Dermis blood vessel endothelial cell (primary cell): ENCODE data around the gene FOXF2. TPM values are rescaled to one million over a fixed set of nuclear protein-coding genes. Genes with fewer than 3 reads are reported as not detected.
A peak's percentile ranks its signal among the peaks of the same experiment; 100 is the strongest.

Source experiments
- DNase-seq: peaks from one replicate; pipeline ENCODE4 v3.0.0; 2010
- total RNA-seq: library from RNA; depleted of rRNA; stranded (reverse); fragments of >200 nt; gene quantifications from 2 replicates; pipeline ENCODE4 v1.2.3, GENCODE V29; 2014

FOXF2 gene
- total RNA-seq, 1 donor from 2014 or later = not detected

DNA sequence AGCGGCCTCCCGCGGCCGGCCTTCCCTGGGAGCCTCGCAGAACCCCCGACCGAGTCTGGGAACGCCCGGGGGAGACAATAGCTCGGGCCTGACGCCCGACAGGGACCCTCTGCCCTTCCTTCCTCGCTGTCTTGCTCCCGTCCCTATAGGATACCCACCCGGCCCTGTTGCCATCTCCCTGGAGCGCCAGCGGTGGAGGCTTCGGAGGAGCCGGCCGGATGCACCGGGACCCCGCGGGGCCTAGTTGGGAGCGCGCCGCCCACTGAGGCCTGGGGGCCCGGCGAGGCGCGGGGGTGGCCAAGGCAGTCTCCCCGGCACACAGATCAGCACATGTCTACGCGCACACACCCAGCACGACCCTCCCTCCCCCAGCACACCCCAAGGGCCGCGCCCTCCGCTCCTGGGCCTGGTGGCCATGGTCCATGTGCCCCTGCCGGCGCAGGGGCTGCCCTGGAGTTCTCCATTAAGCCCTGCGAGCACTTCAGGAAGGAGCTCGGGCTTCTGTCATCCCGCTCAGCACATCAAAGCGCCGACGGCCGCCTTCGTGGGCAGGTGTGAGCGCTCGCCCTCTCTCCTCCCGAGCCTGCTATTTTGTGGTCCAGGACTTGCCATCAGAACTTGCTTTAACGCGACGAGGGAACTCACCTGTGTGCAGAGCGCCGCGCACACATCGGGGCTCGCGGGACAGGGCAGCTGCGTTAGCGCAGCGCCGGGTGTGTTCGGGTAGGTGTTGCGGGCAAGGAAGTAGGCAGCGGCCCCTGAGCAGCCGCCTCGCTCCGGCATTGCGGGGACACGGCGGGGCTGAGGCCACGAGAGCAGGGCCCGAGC lies 3.7 kb downstream of the FOXF2 start:
- no peak for DNase-seq

DNA sequence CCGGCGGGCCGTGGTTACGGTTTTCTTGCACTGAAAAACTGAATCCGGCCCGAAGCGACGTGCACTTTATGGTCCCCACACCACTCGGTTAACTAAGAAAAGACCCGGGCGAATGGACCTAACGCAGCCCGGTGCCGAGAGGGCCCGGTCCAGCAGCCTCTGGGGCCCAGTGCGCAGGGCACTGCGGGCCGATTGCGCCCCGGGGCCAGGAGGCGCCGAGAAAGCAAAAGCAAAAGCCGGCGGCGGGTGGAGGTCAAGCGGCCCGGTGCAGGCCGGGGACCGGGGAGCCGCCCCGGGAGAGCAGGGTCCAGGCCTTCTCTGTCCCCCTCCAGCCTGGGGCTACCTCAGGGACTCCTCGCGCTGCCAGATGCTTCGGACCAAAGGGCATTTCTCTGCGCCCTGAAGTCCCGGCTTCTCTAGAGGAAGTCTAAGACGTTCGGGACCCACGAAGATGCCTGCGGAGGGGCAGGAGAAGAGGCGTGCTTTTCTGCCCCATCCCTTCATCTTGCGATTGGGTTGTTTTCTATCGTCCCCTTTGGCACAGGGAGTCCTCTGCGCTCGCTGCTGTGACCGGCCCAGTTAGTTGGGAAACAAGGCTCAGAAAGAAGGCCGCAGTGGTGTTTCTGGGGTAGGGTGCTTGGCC lies 4.4 kb downstream of the FOXF2 start:
- no peak for DNase-seq

DNA sequence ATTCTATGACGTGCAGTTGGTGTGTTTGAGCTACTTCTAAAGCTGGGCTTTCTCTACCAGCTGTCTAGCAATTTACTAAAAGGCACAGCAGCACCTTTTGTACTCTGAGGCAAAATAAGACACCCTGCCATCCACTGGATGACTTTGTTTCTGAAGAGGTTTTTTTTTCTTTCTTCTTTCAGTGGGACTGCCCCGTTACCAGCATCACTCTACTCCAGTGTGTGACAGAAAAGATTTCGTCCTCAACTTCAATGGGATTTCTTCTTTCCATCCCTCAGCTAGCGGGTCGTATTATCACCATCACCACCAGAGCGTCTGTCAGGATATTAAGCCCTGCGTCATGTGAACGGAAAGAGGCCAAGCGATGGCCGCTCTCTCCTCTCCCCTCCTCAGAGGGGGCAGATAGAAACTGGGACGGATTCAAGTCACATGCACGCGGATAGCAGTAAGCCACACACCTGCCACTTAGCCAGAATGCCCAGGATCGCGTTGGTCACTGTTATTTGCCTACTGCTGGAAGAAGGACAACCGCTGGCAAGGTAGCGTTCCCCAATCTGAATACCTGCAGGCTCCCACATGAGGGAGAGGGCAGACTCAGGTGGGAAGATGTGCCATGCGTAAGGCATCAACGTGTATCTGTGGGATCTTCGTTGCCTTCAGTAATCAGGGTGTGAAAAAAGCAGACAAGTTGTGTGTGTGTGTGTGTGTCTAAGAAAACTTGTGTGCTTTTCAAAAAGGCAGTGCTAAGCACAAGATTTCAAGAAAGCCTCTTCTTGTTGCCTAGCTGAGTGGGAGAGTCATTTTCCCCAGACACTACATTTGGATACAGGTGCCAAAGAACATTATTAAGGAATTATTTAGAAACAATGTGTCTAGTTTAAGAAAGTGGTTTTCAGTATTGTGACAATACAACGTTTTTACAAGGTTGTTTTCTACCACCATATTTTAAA lies 5.4 kb downstream of the FOXF2 start:
- no peak for DNase-seq

DNA sequence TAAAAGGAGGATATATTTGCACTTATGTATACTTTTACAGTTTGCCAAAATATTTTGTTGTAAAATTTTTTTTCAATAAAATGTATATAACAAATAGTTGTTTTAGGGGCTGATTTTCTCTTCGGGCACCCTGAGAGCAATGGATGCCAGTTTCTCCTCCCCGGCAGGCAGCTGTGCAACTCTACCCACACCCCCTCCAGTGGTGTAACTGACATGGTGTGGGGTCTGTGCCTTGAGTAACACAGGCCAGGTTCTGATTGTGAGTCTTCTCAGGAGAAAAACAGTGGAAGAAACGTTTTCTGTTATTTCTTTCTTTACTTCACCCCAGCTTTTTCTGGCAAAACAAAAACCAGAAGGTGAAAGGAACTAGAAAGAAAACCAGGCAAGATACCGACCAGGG lies 6.1 kb downstream of the FOXF2 start:
- no peak for DNase-seq

DNA sequence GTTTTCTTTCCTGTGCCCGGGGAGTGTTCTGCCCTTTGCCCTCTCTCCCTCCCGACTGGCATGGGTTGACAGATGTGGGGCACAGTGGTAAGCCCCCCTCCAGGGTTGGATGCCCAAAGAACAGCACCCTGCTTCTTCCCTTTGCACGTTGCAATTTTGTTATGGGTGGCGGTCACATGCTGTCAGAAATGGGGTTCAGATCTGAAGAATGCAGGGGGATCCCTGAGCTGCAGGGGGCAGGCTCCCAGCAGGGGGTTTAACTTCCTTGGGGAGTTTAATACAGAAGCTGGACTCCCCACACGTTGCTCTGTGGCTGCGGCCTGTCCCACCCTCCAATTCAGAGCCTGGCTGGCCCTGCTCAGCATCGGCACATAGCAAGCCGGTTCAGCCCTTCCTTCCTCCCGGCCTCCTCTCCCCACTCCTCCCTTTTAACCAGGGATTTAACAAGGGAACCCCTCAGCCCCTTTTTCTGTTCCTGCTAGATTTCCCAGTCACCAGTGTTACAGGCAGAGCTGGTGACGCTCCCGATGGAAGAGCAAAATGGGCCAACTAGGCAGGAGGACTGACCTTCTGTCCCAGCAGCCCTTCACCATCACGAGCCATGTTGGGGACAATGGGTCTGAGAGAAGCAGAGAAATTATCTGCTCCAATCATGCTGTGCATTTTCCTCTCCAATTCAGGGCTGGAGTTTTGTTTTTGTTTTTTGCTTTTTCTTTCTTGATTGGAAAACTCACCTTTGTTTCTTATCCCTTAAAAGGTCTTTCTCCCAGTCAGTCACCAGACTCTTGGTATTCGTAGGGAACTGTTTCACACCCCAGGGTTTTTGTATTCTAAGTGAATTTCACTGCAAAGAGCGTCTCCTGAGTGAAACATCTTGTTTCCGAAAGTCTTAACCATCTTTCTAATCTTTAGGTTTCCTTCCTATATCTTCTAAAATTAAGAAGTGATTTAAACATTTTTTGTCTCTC lies 6.8 kb downstream of the FOXF2 start:
- DNase-seq = no peak

DNA sequence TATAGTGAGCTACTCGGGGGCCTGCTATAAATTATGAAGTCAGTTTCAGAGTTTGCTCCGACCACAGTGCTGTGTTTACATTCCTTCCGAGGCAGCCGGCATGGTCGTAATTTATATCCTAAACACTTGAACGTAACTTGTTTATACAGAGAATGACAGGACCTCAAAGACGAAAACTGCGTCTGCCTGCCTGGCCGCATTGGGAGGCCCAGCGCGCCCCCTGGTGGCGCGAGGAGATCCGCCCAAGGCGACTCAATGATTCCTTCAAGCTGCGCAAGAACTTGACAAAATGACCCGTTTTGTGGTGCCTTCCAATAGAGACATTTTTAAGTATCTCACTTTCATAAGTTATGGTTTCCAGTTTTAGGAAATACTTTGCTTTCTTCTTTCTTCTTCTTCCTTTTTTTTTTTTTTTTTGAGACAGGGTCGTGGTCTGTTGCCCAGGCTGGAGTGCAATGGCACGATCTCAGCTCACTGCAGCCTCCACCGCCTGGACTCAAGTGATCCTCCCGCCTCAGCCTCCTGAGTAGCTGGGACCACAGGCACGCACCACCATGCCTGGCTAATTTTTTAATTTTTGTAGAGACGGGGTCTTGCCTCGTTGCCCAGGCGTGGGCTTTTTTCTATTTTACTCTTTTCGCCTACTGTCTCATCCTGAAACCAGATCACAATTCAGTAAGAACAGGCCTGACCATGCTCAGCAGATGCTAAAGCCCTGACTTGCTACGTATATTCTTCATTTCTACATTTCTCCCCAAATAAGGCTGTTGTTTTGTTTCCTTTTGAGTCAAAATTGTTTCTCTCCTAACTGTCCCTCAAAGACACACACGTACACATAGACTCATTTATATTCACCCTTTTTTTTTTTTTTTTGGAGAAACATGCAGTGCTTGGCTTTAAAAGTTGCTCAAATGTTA lies 7.8 kb downstream of the FOXF2 start:
- peak; percentile 81 for DNase-seq

DNA sequence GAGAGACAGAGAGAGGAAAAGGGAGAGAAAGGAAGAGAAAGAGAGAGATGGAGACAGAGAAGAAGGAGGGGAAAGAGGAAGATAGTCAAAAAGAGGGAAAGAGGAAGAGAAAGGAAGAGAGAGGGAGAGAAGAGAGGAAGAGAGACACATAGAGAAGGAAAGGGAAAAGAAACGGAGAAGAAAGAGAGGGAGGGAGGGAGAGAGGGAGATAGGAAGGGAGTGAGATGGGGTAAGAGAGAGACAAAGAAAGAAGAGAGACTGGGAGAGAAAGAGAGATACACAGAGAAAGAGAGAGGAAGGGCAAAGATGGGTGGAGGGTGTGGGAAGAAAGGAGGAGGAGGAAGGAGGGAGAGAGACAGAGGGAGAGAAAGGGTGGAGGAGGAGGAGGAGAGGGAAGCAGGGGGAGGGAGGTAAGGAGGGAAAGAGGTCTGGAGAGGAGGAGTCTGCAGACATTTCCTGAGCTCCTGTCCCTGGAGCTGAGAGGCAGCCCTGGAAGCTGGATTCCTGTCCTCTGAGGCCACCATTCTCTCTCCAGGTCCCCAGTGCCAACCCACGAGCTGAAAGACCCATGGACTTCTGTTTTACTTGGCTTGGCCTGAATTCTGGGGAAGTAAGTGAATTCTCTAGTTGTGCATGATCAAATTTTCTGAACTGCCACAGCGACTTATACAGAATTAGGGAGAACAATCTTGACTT lies 9.9 kb downstream of the FOXF2 start:
- no peak for DNase-seq

DNA sequence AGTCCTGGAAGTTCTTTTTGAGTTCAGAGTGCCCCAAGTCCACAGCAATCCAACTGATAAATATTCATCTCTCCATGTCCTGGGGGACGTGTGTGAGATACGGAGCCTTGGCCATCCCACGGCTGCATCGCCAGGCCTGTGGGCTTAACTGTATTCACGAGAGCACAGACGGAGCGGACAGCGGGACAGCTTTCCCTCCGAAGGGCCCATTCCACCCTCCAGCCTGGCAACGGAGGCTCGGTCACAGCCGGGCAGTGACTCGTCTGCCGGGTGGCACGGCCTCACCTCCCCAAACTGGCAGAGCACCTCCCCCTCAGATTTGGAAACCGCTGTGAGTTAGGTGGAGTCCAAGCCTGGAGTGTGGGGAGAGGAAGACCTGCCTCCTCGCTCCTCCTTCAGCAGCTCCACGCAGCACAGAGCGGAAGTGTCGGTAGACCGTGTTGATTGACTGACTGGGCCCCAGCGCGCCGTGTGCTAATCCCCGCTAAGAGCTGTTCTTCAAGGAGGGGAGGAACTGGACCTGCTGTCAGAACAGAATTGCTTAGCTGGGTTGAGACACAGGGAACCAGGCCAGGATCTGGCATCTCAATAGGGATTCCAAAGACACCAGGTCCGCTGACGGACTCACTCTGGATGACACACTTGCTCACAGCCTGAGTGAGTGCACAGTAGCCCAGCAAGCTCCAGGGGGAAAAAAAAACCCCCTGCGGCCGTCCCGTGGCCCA lies 10.9 kb downstream of the FOXF2 start:
- DNase-seq = no peak

DNA sequence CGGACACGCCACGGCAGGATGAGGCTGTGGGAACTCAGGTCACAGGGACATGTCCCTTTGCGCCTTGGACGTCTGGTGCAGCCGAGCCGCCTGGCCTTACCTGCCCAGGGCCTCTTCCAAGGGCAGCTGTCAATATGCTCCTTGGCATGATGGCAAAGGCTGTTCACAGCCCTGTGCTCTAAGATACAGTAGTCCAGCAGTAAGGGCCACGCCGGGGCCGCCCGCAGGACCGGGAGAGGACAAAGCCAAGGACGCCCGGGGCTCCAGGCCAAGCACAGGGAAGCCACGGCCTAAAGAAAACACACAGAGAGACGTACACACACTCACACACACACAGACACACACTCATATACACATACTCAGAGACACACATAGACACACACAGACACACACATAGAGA lies 13.0 kb downstream of the FOXF2 start:
- no peak for DNase-seq

DNA sequence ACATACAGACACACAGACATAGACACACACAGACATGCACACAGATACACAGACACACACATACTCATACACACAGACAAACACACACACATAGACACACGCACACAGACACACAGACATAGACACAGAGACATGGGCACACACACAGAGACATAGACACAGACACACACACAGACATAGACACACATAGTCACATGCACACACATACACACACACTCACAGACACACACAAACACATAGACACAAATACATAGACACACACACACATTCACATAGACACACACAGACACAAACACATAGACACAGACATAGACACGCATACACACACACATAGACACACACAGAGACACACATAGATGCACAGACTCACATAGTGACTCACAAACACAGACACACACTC lies 13.5 kb downstream of the FOXF2 start:
- DNase-seq = no peak

DNA sequence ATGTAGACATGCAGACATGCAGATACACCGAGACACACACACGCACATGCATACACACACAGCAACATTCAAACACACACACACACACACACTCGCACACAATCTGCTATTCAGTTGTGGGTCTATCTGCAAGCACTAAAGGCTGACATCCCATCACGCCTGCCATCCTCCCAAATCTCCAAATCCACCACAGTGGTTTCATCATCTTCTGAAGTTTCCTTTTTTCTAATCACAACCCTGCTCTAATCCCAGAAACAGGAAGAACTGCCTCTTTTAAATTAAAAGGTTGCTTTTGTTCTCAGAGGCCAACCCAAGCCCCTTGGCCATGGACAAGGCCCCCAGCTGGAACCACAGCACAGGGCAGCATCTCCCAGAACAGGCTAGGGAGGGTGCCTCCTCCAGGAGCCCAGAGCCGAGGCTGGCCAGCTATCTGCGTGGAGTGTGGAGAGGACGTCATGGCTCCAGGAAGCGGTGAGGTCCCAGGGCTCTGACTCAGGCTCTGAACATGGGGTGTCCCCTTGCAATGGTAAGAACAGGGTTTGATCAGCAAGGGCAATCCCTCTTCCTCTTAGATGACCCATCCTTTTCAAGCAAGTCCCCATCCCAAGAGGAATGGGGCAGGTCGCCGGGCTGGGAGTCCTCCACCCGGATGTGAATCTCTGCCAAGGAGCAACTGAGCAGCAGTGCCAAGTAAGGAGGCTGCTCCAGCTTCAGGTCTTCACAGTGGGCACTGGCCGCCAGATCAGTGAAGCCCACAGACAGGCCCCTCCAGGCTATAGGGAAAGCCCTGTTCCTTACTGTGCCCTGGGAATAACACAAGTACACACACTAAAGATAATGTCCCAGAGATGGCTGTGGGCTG lies 14.7 kb downstream of the FOXF2 start:
- DNase-seq = no peak

DNA sequence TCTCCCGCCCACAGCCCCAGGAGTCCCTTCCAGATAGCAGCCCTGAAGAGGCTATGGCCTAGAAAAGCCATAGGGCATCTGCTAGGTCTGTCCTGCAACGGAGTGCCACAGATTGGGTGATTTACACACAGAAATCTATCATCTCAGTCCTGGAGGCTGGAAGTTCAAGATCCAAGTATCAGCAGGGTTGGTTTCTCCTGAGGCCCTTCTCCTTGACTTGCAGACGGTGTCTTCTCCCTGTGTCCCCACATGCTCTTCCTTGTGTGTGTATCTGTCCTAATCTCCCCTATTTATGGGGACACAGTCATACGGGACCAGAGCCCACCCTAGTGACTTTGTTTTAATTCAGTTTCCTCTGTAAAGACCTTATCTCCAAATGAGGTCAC lies 15.3 kb downstream of the FOXF2 start:
- DNase-seq = no peak

DNA sequence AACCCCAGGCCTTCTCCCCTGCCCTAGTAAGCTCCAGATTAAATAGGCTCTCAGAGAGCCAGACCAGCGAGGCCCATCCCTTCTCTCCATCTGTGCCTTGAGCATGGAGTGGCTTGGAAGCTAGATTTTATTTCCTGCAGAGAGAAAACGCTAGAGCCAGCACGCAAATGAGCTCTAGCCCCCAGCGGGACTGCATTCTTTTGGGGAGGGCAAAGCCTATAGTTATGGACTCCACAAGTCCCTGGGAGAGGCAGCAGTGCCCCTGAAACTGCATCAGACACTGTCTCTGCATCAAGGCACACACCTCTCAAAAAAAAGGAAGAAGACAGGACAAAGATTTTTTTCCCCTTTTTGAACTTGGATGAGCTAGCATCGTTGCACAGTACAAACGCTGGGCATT lies 15.8 kb downstream of the FOXF2 start:
- no peak for DNase-seq

DNA sequence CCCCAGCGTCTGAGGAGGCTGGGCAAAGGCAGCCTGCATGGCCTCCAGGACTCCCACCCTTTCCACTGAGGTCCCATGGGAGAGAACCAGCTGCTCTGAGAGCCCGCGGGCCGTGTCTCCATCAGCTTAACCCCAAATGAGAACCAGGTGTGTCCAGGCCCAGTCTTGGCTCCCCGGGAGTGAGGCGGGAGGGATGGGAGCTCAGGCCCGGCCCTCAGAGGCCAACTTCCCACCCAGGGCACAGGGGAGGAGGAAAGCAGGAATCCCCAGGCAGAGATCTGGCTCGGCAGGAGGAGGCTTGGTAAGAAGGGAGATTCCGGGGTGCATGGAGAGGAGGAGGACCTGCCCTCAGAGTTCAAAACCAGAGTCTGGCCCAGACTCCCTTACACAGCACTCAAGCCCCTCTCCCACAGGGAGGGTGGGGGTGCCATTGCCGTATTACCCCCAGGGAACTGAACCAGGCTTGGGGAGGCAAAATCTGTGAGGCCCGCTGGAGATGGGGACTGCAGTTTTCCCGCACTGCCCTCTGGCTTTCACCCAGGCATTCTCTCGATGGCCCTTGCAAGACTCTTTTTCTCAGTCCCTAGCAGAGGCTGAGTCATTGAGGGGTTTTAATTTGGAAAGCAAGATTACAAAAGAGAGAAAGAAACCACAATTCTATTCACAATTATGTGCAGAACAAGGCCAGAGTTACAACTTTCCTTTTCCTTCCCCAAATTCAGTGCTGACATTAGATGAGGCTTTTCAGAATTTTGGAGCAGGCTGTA lies 17.1 kb downstream of the FOXF2 start:
- DNase-seq = no peak

DNA sequence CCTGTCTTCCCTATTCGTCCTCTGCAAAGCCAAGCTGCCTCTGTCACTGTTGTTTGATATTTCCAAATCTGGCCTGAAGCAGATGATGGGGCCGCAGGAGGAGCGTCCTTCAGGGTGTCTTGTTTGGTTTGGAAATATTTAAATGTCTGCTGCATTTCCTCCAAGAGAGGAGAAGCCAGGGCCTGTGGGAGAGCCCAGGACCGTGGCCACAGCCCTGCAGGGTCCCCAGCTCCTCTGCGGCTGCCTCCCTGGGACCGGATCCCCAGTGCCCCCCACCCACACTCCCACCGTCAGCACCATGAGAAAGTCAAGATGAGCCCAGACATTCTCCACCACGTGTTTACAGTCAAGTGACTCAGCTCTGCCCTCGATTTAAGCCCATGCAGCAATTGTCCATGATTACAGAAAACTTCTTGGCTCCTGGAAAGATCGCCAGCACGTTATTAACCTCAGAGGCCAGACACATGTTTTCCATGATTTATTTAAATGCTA lies 18.2 kb downstream of the FOXF2 start:
- DNase-seq = no peak

DNA sequence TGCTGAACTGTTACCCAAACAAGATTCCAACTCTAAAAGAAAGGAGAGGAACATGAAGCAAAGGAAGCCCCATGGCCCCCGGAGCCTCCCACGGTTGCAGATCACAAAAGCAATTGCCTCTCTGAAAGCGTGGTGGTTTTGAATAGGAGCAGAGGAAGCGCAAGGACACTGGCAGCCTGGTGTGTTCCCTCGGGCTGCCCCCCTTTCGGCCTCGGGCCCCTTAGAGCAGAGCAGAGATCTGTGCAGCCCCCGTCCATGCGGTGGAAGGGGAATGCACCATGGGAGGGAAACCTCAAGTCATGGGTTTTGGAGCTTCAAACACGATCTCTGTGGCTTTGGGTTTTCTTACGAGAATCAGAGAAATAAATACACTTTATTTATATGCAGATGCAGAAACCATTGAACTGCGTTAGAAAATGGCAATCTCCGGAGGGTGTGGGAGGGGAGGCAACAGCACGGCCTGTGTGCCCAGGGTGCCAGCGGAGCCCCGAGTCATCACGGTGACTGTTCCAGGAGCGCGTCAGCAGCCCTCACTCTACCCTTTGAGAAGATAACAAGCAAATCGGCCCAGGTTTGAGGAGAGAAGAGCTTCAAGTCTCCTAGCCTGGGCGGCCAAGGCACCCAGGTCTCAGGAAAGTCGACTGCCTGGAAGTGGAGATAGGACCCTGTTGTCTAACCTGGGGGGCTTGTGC lies 20.5 kb downstream of the FOXF2 start:
- no peak for DNase-seq

DNA sequence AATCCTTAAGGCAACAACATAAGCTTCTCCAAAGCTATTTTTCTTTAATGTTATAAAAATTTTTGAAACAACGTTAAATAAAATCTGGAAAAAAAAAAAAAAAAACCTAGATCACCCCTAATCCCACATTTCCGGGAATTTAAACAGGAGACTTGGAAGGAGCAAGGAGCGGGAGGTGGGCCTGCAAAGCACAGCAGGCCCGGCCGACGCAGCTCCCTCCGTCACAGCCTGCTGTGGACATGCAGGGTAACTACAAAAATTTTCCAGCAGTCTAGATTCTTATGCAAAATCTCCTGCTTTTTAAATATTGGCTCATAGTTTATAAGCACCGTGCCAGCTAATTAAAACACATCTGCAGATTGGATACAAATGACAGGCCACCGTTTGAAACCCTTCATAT lies 23.5 kb downstream of the FOXF2 start:
- DNase-seq = no peak
